Camera-type eye (tissue), 1 donor: Measurements from ENCODE around the gene IFNL2. TPM values are rescaled to one million over a fixed set of nuclear protein-coding genes. Genes with fewer than 3 reads are reported as not detected.

ENCODE experiments used
- total RNA-seq: library from RNA; depleted of rRNA; stranded (reverse); fragments of >200 nt; gene quantifications from one replicate; pipeline ENCODE4 v1.2.3, GENCODE V29; 2014

IFNL2 gene
- total RNA-seq = not detected

GRCh38 chr19:39268085-39268484 lies at the start of gene IFNL2:
Gene IFNL2, plus strand, starts transcription at chr19:39268396. Its CDS starts 173 bp downstream, at chr19:39268569.

GRCh38 chr19:39244410-39245100 lies 23.6 kb upstream of the IFNL2 start, which contains the start of gene IFNL3:
Gene IFNL3, minus strand, starts transcription at chr19:39245006. Its CDS starts 39 bp downstream, at chr19:39244967.

GRCh38 chr19:39248806-39249205 lies 19.4 kb upstream of the IFNL2 start, which contains the start of gene IFNL4:
Gene IFNL4, minus strand, starts transcription at chr19:39248856.

DNA sequence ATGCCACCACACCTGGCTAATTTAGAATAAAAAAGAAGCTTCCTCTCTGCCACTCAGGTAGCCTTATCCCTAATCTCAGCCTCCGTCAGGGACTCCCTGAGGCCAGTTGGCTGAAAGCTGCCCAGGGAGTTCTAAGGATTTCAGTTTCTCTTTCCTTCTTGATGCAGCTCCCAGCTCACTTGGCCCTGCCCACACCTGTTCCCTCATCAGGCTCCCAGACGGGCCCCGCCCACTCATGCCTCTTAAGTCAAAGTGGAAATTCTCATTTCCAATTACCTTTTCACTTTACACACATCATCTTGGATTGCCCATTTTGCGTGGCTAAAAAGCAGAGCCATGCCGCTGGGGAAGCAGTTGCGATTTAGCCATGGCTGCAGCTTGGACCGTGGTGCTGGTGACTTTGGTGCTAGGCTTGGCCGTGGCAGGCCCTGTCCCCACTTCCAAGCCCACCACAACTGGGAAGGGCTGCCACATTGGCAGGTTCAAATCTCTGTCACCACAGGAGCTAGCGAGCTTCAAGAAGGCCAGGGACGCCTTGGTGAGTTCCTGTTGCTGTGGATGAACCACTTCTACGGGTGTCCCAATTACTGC lies 28.0 kb downstream of the IFNL2 start, which contains the start of gene IFNL1:
IFNL1 (plus strand) TSS at position 353 of the 591 bp plus-strand sequence; CDS start at position 368, 15 bp downstream.

Other genes with a start within 250 kb of the IFNL2 start
- 9.3 TPM for gene FBXO27, start 235.8 kb upstream of the IFNL2 start, total RNA-seq
- gene ACP7, start 184.0 kb upstream of the IFNL2 start, total RNA-seq = not detected
- gene PAK4, start 142.6 kb upstream of the IFNL2 start, total RNA-seq = 31.8 TPM
- gene NCCRP1, start 71.4 kb upstream of the IFNL2 start, total RNA-seq = 20.0 TPM
- not detected for gene SYCN, start 64.1 kb upstream of the IFNL2 start, total RNA-seq
- not detected for gene IFNL3, start 23.4 kb upstream of the IFNL2 start, total RNA-seq
- not detected for gene IFNL4, start 19.5 kb upstream of the IFNL2 start, total RNA-seq
- gene IFNL1, start 28.0 kb downstream of the IFNL2 start, total RNA-seq = not detected
- gene LRFN1, start 52.5 kb downstream of the IFNL2 start, total RNA-seq = 20.6 TPM
- 7.3 TPM for gene GMFG, start 67.6 kb downstream of the IFNL2 start, total RNA-seq
- 81.2 TPM for gene SAMD4B, start 74.0 kb downstream of the IFNL2 start, total RNA-seq
- 34.6 TPM for gene PAF1, start 122.7 kb downstream of the IFNL2 start, total RNA-seq
- 19.4 TPM for gene MED29, start 123.0 kb downstream of the IFNL2 start, total RNA-seq
- gene ZFP36, start 138.5 kb downstream of the IFNL2 start, total RNA-seq = 23.1 TPM
- gene PLEKHG2, start 144.3 kb downstream of the IFNL2 start, total RNA-seq = 34.6 TPM
- 77.1 TPM for gene RPS16, start 167.6 kb downstream of the IFNL2 start, total RNA-seq
- gene SUPT5H, start 177.2 kb downstream of the IFNL2 start, total RNA-seq = 76.5 TPM
- 46.6 TPM for gene TIMM50, start 212.4 kb downstream of the IFNL2 start, total RNA-seq
- gene DLL3, start 230.6 kb downstream of the IFNL2 start, total RNA-seq = 9.5 TPM
- 1.7 TPM for gene SELENOV, start 246.7 kb downstream of the IFNL2 start, total RNA-seq